Cardiac fibroblast (primary cell): ENCODE results near the gene ZNF853.

Source experiments
- DNase-seq, 2 donors: peaks; one replicate each; pipeline versions ENCODE4 v3.0.0 to v3.0.0-alpha.2; 2010; ENCODE audit warnings: low read depth in 2 of 2
- H3K4me3 ChIP-seq, 2 donors: replicated peaks in 1 of 2; 1 replicate in 1 of 2; 2 replicates in 1 of 2; pipeline ENCODE4 v1.5.1; 2011; ENCODE audit warnings: low read depth in 2 of 2, low read length in 2 of 2, mild to moderate bottlenecking in 2 of 2, moderate library complexity in 1 of 2
- TF ChIP-seq, protein P1 (sequence below): IDR thresholded peaks from one replicate; pipeline ENCODE4 v1.5.1; 2011; ENCODE audit warnings: low read depth, mild to moderate bottlenecking, low read length, inconsistent platforms

ZNF853 gene

GRCh38 chr7:6589829-6590644 is 25.4 kb upstream of the ZNF853 start, which contains the start of gene INTS15:
Gene INTS15, plus strand, starts transcription at chr7:6590021. Its CDS starts 263 bp downstream, at chr7:6590284.
- TF ChIP-seq, protein P1, sequence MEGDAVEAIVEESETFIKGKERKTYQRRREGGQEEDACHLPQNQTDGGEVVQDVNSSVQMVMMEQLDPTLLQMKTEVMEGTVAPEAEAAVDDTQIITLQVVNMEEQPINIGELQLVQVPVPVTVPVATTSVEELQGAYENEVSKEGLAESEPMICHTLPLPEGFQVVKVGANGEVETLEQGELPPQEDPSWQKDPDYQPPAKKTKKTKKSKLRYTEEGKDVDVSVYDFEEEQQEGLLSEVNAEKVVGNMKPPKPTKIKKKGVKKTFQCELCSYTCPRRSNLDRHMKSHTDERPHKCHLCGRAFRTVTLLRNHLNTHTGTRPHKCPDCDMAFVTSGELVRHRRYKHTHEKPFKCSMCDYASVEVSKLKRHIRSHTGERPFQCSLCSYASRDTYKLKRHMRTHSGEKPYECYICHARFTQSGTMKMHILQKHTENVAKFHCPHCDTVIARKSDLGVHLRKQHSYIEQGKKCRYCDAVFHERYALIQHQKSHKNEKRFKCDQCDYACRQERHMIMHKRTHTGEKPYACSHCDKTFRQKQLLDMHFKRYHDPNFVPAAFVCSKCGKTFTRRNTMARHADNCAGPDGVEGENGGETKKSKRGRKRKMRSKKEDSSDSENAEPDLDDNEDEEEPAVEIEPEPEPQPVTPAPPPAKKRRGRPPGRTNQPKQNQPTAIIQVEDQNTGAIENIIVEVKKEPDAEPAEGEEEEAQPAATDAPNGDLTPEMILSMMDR, result peak; percentile 14
- peak within 1 kb of the TSS; percentile 73 to 90 for H3K4me3 ChIP-seq
- DNase-seq, result peak; percentile 74 to 87

GRCh38 chr7:6590645-6591110 is 24.7 kb upstream of the ZNF853 start:
- DNase-seq, result no peak
- TF ChIP-seq, protein P1, result no peak
- H3K4me3 ChIP-seq, result peak overlapping the region; percentile 73 to 90

DNA sequence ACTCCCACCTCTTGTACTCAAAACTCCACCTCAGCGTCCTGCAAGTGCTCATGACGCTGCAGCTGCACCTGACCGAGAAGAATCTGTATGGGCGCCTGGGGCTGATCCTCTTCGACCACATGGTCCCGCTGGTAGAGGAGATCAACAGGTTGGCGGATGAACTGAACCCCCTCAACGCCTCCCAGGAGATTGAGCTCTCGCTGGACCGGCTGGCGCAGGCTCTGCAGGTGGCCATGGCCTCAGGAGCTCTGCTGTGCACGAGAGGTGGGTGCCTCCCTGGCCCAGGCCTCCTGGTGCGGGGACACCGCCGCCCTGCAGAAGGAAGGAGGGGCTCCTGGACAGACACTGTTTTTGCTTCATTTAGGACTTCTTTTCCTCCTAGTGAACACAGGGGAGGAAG is 15.3 kb upstream of the ZNF853 start:
- no peak overlapping the region for H3K4me3 ChIP-seq
- no peak for DNase-seq
- TF ChIP-seq, protein P1, result no peak

GRCh38 chr7:6604458-6604857 is 11.0 kb upstream of the ZNF853 start:
- no peak for DNase-seq
- no peak overlapping the region for H3K4me3 ChIP-seq
- TF ChIP-seq, protein P1, result no peak

- TF ChIP-seq, protein P1, result no peak
- H3K4me3 ChIP-seq, result no peak overlapping the region
These were observed 8.4 kb upstream of the ZNF853 start for GRCh38 chr7:6606866-6607583.

GRCh38 chr7:6607651-6608051 is 7.8 kb upstream of the ZNF853 start:
- TF ChIP-seq, protein P1, result no peak
- no peak overlapping the region for H3K4me3 ChIP-seq
- no peak for DNase-seq

More at GRCh38 chr7:6606866-6607583, 8.4 kb upstream of the ZNF853 start:
- no peak for DNase-seq
